PC-9 (cell line): Measurements from ENCODE around the gene TSPAN18.

Experiments used
- EZH2 ChIP-seq: fragments of 200-600 bp; sonication (generic); IDR thresholded peaks from 2 replicates; pipeline ENCODE4 v1.8.0; 2017; ENCODE audit warnings: antibody characterized with exemption, low read depth
- TF ChIP-seq, protein P1 (sequence below): fragments of 200-600 bp; sonication (generic); conservative IDR thresholded peaks from 2 replicates; pipeline ENCODE4 v1.6.1; 2017; ENCODE audit warnings: mixed run types, antibody characterized with exemption, mild to moderate bottlenecking, moderate library complexity

DNA sequence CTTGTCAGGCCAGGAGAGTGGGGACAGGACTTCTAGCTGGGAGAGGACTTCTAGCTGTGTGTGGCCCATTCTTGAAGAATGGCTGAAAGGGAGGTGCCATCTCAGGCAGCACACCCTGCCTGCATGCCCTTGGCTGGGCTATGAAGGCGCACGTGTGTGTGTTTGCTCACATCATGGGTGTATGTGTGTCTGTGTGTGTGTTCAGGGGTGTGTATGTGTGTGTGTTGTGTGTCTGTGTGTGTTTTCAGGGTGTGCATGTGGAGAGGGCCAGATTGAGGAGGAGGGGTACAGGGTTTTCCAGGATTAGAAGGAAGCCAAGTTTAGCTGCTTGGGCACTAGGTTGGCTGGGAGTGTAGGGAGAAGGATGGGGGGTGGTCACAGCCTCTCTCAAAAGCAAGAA is 207.3 kb downstream of the TSPAN18 start:
- TF ChIP-seq, protein P1, sequence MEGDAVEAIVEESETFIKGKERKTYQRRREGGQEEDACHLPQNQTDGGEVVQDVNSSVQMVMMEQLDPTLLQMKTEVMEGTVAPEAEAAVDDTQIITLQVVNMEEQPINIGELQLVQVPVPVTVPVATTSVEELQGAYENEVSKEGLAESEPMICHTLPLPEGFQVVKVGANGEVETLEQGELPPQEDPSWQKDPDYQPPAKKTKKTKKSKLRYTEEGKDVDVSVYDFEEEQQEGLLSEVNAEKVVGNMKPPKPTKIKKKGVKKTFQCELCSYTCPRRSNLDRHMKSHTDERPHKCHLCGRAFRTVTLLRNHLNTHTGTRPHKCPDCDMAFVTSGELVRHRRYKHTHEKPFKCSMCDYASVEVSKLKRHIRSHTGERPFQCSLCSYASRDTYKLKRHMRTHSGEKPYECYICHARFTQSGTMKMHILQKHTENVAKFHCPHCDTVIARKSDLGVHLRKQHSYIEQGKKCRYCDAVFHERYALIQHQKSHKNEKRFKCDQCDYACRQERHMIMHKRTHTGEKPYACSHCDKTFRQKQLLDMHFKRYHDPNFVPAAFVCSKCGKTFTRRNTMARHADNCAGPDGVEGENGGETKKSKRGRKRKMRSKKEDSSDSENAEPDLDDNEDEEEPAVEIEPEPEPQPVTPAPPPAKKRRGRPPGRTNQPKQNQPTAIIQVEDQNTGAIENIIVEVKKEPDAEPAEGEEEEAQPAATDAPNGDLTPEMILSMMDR: no peak
- TF ChIP-seq EZH2: no peak
